Activated CD4-positive, alpha-beta T cell treated with anti-CD3 and anti-CD28 coated beads, Interleukin-10, Interleukin-2, amounts not matched to agents 100 ng/mL and 50 ng/mL, durations not matched to agents 16 hours and 8 hours (primary cell): ENCODE data around the gene GATA2.

Experiments used
- DNase-seq: peaks from one replicate; pipeline ENCODE4 v3.0.0-alpha.2; 2020

GATA2 gene

GRCh38 chr3:128492671-128493569 is at the start of gene GATA2:
GATA2 (minus strand) TSS chr3:128493201; CDS start chr3:128487031, 6,170 bp downstream.
- DNase-seq: peak; percentile 26

- DNase-seq: no peak
Measured at GRCh38 chr3:128541246-128541645, 48.2 kb upstream of the GATA2 start.

- no peak for DNase-seq
Measured at GRCh38 chr3:128539376-128539775, 46.4 kb upstream of the GATA2 start.

GRCh38 chr3:128537091-128537703 is 44.2 kb upstream of the GATA2 start:
- no peak for DNase-seq

- DNase-seq: no peak
Measured at GRCh38 chr3:128532012-128532983, 39.3 kb upstream of the GATA2 start.

- DNase-seq: no peak
Measured at GRCh38 chr3:128524374-128525299, 31.6 kb upstream of the GATA2 start.

GRCh38 chr3:128523591-128523990 is 30.6 kb upstream of the GATA2 start:
- no peak for DNase-seq

GRCh38 chr3:128521715-128522114 is 28.7 kb upstream of the GATA2 start:
- no peak for DNase-seq

- no peak for DNase-seq
Measured at GRCh38 chr3:128518587-128519490, 25.8 kb upstream of the GATA2 start.

GRCh38 chr3:128517648-128518047 is 24.6 kb upstream of the GATA2 start:
- DNase-seq: no peak

GRCh38 chr3:128515967-128516366 is 23.0 kb upstream of the GATA2 start:
- no peak for DNase-seq

GRCh38 chr3:128508852-128509251 is 15.9 kb upstream of the GATA2 start:
- DNase-seq: no peak

GRCh38 chr3:128506754-128507153 is 13.8 kb upstream of the GATA2 start:
- DNase-seq: no peak

- DNase-seq: no peak
Measured at GRCh38 chr3:128505771-128506170, 12.8 kb upstream of the GATA2 start.

- no peak for DNase-seq
Measured at GRCh38 chr3:128504963-128505730, 12.1 kb upstream of the GATA2 start.

- no peak for DNase-seq
Measured at GRCh38 chr3:128504533-128504915, 11.5 kb upstream of the GATA2 start.

- no peak for DNase-seq
Measured at GRCh38 chr3:128503751-128504532, 10.9 kb upstream of the GATA2 start.

- no peak for DNase-seq
Measured at GRCh38 chr3:128503164-128503651, 10.2 kb upstream of the GATA2 start.

- no peak for DNase-seq
Measured at GRCh38 chr3:128502712-128503111, 9.7 kb upstream of the GATA2 start.
